ENCODE measurements around the gene TBC1D7. TPM values are rescaled to one million over a fixed set of nuclear protein-coding genes. Genes with fewer than 3 reads are reported as not detected.

Gene TBC1D7
- polyA plus RNA-seq, 1 experiment, result 18.6 TPM

- POLR2A ChIA-PET, result no interaction called here
- CTCF ChIA-PET, result interaction anchor here (1.5 kb wide), 2 partner anchors 9 to 20 kb away, joined by 4 to 5 read pairs; no protein-coding TSS in a partner anchor
- TF ChIP-seq CTCF (IDR thresholded peaks at IDR 0.05; ENCODE audit: insufficient read depth, low read depth, low read length), result no peak
- Histone ChIP-seq H3K36me3 (ENCODE audit: control insufficient read depth, insufficient read depth, low read length) (no peaks in the 10 kb centered on the region), H3K27me3 (ENCODE audit: control insufficient read depth, insufficient read depth, low read length) (no peaks in the 10 kb centered on the region), H3K4me3 (ENCODE audit: low read depth, low read length) (no peak overlapping the region)
- no peak for DNase-seq (ENCODE audit: low read depth)
These were observed 22.9 kb upstream of the TBC1D7 start for GRCh38 chr6:13351271-13351670.

- ChIA-PET POLR2A (no interaction called here), CTCF (interaction anchor here (0.7 to 1.5 kb wide), 3 partner anchors 18 to 266 kb away, joined by 3 to 4 read pairs (median 3); partner anchors contain the start of gene NOL7)
These were observed 21.6 kb upstream of the TBC1D7 start for GRCh38 chr6:13349811-13350506.

GRCh38 chr6:13348334-13349113, 20.2 kb upstream of the TBC1D7 start:
- Histone ChIP-seq H3K4me3 (ENCODE audit: low read depth, low read length) (no peak overlapping the region), H3K27me3 (ENCODE audit: control insufficient read depth, insufficient read depth, low read length) (no peaks in the 10 kb centered on the region), H3K36me3 (ENCODE audit: control insufficient read depth, insufficient read depth, low read length) (no peaks in the 10 kb centered on the region)
- CTCF ChIA-PET, result interaction anchor here (1.0 to 1.2 kb wide), 2 partner anchors 11 to 17 kb away, joined by 3 read pairs; no protein-coding TSS in a partner anchor
- no peak for DNase-seq (ENCODE audit: low read depth)
- POLR2A ChIA-PET, result no interaction called here
- no peak for TF ChIP-seq CTCF (IDR thresholded peaks at IDR 0.05; ENCODE audit: insufficient read depth, low read depth, low read length)

More at GRCh38 chr6:13349811-13350506, 21.6 kb upstream of the TBC1D7 start:
- TF ChIP-seq CTCF (IDR thresholded peaks at IDR 0.05; ENCODE audit: insufficient read depth, low read depth, low read length), result no peak
- H3K27me3 ChIP-seq (ENCODE audit: control insufficient read depth, insufficient read depth, low read length), result no peaks in the 10 kb centered on the region
- DNase-seq (ENCODE audit: low read depth), result no peak
- no peaks in the 10 kb centered on the region for H3K36me3 ChIP-seq (ENCODE audit: control insufficient read depth, insufficient read depth, low read length)
- no peak overlapping the region for H3K4me3 ChIP-seq (ENCODE audit: low read depth, low read length)

GRCh38 chr6:13346245-13346644, 17.9 kb upstream of the TBC1D7 start:
- CTCF ChIA-PET, result no interaction called here
- H3K36me3 ChIP-seq (ENCODE audit: control insufficient read depth, insufficient read depth, low read length), result no peaks in the 10 kb centered on the region
- no peak for TF ChIP-seq CTCF (IDR thresholded peaks at IDR 0.05; ENCODE audit: insufficient read depth, low read depth, low read length)
- 0 out of 2 replicates have a peak, but pooled peaks cover 3% of the 10 kb centered on the region for H3K27me3 ChIP-seq (ENCODE audit: control insufficient read depth, insufficient read depth, low read length)
- POLR2A ChIA-PET, result no interaction called here
- no peak for DNase-seq (ENCODE audit: low read depth)
- no peak overlapping the region for H3K4me3 ChIP-seq (ENCODE audit: low read depth, low read length)

- no peak for DNase-seq (ENCODE audit: low read depth)
- Histone ChIP-seq H3K27me3 (ENCODE audit: control insufficient read depth, insufficient read depth, low read length) (peaks cover 3% of the 10 kb centered on the region), H3K36me3 (ENCODE audit: control insufficient read depth, insufficient read depth, low read length) (no peaks in the 10 kb centered on the region), H3K4me3 (ENCODE audit: low read depth, low read length) (no peak overlapping the region)
- TF ChIP-seq CTCF (IDR thresholded peaks at IDR 0.05; ENCODE audit: insufficient read depth, low read depth, low read length), result no peak
- CTCF ChIA-PET, result interaction anchor here (1.4 to 1.8 kb wide), 2 partner anchors 9 to 233 kb away, joined by 4 to 5 read pairs; partner anchors contain the start of gene SIRT5
- POLR2A ChIA-PET, result no interaction called here
These were observed 14.2 kb upstream of the TBC1D7 start for GRCh38 chr6:13342414-13343019.

Data from BJ (cell line).